ENCODE results near the gene RFT1.

The RFT1 gene

DNA sequence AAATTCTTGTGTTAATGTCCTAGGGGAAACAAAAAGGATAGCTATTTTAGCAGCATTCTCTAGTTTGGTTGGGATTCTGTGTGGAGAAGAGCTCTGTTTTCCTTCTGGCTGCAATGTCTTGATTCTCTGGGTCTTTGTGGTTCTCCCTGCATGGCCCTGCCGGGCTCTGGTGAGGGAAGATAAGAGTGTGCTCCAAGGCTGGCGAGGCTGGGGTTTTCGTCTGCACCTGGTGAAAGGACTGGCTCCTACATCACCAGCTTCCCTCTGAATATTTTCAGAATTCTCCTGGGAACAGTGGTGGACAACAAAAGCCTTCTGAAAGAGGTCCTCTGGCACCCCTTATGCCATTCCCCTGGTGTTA lies 46.3 kb downstream of the RFT1 start:
- DNase-seq = no peak

DNA sequence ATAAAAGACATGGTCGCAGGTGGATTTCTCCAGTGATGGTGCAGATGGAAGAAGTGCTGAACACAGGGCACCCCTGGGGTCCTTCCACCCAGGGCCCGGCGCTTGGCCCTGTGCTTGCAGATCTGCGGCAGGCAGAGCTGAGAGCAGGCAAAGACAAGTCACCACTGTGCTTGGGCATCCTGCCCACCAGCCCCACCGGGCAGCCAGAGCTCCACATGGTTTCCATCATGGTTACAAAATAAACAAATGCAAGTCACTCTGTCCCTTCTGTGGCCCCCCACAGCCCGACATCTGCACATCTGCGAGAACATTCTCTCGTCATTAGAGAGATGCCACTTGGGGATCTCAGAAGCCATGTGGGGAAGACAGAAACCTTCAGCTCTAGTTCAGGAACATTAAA lies 46.7 kb downstream of the RFT1 start:
- no peak for DNase-seq

DNA sequence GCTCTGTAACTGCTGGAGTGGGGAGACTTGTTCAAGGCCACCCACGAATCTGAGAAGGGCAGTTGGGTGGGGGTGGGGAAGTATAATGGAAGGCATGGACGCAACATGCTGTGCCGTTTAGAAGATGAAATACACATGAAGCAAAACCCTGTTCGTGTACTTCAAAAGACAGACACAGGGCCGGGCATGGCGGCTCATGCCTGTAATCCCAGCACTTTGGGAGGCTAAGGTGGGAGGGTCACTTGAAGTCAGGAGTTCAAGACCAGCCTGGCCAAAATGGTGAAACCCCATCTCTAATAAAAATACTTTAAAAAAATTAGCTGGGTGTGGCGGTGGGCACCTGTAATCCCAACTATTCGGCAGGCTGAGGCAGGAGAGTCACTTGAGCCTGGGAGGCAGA lies 47.5 kb downstream of the RFT1 start:
- no peak for DNase-seq

DNA sequence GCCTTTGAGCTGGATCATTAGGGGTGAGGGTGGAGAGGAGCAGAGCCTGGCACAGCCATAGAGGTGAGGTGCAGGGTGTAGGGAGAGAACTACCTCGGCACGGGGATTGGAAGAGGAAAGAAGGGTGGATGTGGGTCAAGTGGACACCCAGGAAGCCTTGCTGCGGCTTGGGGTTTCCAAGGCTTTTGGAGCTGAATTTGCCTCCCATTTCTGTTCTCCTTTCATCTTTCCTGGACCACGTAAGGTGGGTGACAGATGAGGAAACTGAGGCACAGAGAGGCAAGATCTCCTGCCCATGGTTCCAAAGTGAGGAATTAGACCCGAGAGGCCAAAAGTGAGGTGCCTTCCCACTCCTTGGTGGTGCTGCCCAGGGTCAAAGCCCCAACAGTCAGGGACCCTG lies 48.9 kb downstream of the RFT1 start:
- DNase-seq = no peak

DNA sequence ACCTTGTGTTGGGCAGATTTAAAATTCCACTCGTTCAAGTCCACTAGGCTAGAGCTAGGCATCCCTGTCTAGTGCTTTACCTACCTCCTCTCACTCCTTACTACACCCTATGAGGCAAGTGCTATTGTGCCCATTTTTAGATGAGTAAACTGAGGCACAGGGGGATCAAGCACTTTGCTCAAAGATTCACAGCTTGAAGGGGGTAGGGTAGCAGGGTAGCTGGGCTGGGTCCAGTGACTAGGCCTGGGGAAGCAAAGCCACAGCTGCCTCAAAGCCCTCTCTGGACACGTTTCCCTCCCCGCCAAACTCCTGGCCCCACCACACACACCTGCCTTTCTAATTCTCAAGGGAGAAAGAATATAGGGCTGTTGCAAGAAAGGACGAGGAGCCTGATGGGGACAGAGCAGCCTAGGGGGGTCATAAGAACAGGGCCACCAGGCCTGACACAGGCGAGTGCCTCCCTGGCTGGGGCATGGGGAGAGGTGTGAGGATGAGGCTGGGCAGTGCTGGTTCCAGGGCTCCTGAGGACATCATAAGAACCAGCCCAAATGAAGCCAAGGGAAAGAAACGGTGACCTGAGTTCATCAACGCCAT lies 49.5 kb downstream of the RFT1 start:
- DNase-seq = no peak

DNA sequence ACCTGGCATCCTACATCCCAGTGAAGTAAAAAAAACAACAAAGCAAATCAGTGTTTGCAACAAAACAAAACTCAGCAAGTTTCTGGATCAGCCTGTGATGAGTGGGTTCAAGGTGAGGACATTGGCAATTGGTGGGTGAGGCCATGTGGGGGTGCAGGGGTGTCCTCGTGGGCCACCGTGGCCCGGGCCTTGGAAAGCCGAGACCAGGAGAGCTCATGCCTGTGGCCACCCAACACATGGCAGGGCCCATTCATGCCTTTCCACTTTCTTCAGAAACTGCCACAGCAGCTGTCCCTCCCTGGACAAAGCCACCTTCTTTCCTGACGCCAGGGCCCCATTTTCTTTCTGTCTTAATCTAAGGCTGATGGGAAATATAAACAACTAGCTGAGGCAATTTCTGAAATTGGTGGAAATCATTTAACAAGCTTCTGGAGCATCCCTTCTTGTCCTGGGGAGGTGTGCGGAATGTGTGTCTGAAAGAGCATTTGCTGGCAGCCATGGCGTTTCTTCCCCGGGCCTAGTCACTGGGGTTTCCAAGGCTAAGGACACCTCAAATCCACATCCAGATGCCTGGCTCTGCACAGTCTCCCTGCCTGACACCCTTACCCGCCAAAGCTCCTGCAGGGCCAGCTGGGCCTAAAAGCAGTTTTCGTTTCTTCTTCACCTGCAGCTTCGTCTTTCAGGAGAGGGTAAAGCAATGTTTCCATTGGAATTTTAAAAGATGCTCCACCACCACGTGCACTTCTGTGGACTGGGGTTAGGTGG lies 50.3 kb downstream of the RFT1 start:
- DNase-seq = no peak

DNA sequence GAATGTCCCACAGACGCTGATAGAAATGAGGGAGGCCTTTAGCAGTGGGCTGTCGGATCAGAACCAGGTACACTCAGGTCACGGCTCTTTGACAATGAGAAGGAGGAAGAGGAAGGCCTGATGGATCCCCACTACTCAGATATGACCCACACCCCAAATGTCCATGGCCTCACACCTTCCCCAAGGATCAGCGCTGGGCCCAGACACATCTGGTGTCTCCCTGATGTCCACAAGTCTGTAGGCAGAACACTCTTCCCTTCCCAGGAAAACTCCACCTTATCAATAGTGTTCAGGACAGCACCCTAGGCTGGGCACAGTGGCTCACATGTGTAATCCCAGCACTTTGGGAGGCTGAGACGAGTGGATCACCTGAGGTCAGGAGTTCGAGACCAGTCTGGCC lies 51.1 kb downstream of the RFT1 start:
- no peak for DNase-seq

DNA sequence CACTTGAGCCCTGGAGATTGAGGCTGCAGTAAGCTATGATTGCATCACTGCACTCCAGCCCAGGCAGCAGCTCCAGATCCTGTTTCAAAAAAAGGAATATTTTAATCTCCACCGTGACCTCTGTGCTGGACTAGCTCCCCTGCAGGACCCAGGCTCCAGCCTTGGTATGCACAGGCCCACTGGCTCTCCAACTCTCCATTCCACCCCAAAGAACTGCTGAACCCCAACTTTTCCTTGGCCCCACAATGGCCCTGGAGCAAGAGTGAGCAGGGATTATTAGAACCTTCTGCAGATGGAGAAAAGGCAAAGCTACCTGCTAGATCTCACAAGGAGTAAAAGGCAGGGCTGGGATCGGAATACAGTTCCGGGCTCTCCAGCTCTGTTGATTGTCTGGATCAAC lies 51.6 kb downstream of the RFT1 start:
- DNase-seq = no peak

DNA sequence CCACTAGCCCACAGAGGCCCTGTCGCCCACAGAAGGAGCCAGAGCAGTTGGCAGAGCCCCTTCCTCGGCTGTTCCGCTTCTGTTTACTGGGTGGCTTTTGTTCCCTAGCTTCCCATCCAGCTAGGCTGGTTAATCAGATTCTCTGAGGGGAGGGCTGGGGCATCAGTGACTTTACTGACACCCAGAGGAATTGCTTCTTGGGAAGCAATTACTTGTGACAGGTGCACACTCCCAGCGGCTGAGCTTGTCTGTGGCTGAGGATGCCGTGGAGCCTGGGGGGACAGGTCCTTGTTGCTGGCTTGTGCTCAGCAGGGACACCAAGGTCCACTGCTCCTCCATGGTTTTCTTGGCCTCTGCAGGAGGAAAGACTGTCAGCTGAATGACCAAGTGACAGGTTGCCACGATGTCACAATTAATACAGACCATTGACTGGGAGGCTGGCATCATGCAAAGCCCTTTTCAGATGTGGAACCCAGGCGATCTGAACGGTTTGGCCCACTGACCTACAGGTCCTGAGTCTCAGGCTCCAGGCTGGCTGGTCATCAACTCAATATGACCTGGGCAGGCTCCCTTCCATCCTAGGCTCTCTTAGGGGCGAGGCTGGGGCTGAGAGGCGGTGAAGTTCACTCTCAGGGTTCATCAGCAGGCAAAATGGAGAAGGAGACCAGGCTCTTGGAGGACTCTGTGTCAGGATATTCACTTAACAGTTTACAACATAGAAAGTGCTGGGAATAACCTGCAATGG lies 52.6 kb downstream of the RFT1 start:
- no peak for DNase-seq

DNA sequence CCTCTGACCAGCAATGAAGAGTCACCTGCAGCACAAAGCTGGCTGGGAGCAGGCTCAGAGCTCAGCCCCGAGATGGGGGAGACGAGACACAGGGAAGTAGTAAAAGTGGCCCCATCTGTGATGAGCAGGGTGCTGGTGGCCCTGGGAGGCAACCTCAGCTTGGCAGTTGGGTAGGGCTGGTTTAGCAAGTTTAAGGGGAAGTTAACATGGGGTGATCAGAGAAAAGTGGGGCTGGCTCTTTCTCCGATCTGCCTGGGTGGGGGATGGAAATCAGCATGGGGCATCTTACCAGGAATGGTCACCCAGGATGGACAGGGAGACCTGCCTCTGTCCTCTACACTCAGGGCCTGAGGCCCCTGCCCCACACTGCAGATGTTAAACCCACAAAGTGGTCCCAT lies 54.5 kb downstream of the RFT1 start:
- DNase-seq = no peak

DNA sequence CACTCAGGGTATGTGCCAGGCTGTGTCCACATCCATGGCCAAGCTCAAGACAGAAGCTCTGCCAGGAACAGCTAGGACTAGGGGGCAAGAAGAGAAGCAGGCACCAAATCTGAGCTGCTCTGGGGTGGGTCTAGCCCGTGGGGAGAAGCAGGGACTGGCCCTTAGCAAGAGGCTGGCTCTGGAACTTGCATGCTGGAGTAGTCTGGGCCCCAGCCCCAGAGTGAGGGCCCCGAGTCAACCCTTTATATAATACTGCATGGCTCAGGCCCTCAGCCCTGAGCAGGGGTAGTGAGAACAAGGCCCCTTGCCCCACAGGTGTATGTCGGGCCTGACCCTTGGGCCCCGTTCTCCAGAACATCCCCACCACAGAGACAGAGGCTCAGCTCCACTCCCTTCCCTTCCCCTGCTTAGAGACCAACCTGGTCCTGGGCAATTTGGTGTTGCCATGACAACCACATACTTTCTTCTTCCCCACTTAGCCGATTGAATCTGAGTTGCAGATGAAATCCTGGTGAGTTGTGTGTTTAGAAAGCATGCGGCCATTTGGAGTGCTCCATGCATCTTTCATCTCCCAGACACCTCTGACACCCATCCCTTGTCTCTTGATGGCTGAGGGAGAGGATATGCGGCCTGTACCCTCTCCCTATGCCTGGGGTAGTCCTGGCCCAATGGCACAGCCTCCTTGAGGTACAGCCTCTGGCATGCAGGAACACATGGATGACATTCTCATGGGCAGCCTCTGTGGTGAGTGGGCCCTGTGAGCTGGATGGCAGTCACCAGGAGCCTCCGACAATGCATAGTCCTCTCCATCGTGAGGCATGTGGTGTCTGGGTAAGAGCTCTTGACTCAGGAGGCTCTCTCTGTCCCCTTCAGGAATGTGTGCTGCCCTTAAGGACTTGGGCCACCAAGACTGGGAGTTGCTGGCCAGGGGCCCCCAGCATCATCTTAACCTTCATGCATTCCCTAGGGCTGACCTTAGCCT lies 55.2 kb downstream of the RFT1 start:
- DNase-seq = no peak

DNA sequence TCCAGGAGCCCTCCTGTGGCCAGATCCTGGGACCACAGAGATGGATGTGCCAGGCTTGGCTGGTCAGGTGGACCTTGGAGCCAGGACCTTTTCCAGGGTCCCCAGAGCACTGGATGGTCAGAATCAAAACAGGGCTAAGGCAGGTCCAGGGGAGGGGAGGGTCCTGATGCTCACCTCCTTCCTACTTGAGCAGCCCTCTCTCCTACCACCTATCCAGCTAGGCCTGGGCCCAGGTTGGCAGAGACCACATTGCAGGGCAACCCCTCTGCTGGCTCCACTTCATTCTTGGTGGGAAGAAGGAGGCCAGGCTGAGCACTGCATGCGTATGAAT lies 55.9 kb downstream of the RFT1 start:
- DNase-seq = peak; percentile 4

DNA sequence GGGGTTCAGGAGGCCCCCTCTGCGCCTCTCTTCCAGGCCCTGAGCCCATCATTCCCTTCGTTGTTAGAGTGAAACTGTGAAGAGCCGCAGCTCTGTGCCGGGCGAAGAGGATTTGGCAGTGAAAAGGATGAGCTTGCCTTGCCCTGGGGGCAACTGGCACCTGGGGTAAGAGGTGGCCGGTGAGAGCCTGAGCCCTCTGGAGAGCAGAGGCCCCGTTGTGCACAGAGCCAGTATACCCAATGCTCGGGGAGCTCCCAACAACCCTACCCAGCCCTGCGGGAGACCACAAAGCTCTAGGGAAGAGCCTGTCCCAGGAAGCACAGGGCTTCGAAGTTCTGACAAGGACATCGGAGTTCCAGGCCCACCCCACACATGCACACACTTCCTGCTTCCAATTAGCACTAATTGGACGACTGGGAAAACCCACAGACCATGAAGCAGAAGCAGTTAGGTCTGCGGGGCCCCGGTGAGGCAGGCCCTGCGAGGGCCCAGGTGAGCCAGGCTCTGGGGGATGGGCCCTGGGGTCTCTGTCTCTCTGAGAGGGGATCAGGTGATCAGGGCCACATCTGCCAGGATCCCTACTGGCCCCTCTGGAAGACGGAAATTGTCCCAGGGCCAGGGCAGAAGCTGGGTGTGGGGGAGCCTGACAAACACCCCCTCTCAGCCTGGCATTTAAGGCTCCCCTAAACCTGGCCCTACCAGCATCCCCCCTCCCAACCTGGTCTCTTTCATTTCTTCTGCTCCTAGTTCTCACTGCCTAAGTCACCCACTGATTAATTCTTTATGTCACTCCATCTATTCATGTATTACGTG lies 56.5 kb downstream of the RFT1 start:
- no peak for DNase-seq

DNA sequence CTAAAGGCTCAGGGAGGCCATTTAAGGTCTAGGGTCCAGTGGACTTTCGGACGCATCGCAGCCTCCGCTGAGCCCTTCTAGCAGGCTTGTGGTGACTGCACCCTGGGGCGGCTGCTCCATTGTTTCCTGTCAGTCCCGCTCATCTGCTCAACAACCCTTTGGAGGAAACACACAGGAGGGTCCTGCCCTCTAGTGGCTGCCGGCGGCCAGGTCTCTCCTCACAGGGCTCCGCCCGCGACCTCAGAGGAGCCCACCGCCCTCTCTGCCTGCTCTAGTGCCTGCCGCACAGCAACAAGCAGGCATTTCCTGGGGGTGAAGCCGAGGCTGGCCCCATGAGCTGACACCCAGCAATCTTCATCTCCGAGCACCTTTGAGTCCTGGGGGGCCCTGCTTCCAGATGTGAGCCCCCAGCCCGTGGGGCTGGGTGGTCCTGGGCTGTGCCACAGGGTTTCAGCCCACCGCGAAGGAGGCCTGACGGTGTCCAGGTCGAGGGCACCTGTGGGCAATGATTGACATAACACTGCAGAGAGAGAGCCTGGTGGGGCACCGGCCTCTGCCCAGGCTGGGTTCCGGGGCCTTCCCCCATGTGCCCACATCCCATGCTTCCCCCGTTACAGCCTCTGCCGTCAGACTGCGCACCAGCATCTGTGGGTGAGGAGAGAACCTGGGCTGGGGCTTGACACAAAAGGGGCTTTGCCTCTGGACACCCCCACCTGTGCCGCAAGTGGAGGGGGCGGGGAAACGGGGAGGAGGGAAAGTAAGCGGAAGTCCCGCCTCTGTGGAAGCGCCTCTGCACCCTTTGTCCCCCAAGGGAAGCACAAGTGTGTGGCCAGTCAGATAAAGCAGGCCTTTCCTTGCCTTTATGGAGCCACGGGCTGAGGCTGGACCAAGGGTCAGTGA lies 57.3 kb downstream of the RFT1 start:
- DNase-seq = peak; percentile 78

DNA sequence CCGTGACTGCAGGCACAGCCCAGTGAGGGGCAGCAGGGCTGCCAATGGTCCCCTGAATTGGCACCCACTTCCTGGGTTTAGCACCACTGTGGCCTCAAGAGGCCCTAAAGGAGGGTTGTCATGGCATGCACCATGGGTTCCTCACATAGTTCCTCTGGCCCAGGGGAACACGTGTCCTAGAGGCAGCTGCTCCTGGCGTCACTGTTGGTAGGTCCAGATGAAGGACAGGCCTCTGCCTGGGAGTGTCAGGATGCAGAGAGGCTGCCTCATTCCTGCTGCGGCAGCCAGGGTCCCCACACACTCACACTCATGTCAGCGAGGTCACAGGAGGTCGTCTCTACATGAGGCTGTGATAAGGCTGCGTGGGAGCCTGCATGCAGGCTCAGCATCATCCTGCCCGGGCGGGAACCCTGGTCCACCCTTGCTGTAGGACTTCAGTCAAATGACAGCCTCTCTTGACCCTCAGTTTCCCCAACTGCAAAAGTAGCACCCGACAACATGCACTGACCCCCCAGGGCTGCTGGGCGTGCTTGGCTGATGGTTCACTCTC lies 58.3 kb downstream of the RFT1 start:
- DNase-seq = no peak

DNA sequence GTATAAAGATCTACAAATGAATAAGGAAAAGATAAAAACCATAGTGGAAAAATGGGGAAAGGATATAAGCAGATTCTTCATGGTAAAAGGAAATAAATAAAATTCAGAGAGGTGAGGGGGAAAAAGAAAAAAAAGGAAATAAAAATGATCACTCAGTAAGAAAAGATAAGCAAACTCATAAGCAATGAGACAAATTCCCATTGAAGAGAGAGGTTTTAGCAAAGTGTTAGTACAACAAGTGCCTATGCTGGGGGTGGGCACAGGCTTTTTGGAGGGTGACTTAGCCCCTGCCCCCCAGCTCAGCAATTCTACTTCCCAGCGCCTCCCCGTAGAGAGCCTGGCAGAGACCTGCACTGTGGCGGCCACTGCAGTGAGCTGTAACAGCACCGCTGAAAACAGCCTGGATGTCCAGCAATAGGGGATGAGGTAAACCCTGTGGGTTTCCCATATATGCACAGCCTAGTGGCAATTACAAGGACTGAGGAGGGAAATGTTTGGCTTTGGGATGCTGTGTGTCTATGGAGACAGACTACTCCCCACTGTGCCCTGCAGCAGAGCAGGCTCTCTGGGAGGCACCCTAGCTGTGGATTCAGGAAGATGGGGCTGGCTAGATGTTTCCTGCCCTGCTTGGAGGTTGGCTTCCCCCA lies 60.7 kb downstream of the RFT1 start:
- no peak for DNase-seq

DNA sequence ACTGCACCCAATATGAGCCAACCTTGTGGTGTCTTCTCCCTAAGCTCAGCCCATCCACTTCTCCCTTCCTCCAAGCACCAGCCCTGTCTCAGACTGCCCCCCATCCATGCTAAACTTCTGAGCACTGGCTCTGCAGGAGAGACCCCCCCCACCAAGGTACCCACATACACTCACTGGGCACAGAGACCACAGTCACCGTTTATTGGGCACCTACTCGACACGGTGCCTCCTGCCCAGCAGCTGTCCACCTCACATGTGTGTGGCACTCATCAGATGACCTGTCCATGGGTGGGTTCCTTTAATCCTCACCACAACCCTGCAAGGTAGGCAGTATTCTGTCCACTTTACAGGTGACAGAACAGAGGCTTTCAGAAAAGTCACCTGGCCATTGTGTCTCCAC lies 62.1 kb downstream of the RFT1 start:
- no peak for DNase-seq

DNA sequence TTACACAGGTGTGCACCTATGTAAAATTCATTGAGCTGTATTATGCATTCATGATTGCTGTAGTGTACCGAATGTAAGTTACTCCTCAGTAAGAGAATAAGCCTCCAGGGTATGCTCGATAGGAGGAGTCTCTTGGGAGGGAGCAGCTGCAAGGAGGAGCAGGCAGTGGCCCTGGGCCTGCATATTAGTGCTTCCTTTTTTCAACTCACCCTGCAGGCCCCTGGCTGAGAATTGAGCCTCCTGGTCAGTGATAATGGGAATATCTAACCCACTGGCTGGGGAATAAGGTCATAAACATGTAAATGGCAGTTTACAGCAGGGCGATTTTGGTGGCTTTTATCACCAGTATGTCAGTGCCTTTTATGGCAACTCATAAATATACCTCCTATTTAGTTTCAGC lies 62.7 kb downstream of the RFT1 start:
- no peak for DNase-seq

DNA sequence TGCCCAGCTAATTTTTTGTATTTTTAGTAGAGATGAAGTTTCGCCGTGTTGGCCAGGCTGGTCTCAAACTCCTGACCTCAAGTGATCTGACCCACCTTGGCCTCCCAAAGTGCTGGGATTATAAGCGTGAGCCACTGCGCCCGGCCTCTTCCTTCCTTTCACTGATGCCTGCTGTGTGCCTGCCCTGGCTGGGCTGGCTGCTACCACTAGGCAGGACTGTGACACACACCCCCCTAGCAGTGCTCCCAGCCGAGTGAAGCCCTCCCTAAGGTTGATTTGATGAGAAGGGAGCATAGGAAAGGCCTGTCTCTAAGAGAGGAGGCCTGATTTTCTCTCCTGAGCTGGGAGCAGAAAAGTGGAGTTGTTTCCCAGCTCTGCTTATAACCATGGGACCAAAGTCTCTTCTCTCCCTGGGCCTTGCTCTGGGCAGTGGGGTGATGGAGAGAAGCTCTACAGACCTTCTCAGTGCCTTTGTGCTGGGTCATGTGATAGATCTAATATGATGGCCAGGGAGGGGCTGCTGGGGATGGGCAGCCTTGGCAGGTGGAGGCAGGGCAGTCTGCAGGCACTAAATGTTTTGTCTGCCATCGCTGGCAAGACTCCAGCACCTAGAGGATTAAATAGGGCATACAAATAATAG lies 64.3 kb downstream of the RFT1 start:
- no peak for DNase-seq

DNA sequence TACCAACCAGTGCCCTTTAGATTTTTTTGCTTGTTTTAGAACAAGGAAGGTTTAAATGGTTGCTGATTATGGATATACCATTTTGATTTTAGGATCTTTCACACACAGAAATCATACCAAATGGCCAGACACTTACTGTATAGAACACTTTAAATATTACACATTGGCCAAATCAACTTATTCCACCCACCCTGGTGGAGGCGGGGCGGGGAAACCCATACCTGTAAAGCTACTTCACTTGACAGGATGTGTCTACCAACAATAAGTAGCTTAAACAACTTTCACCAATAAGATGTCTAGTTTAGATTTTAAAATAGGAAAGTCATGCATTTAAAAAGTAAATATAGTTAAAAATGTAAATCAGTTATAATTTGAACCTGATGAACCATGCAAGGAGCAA lies 67.3 kb downstream of the RFT1 start:
- no peak for DNase-seq
